Measurements from ENCODE around the gene SMPD4.
"Not testable (repeated sequence)": the region's sequence is repeated elsewhere in the genome, so short reads cannot be mapped to it uniquely, and the experiment has no call there.

Gene SMPD4

DNA sequence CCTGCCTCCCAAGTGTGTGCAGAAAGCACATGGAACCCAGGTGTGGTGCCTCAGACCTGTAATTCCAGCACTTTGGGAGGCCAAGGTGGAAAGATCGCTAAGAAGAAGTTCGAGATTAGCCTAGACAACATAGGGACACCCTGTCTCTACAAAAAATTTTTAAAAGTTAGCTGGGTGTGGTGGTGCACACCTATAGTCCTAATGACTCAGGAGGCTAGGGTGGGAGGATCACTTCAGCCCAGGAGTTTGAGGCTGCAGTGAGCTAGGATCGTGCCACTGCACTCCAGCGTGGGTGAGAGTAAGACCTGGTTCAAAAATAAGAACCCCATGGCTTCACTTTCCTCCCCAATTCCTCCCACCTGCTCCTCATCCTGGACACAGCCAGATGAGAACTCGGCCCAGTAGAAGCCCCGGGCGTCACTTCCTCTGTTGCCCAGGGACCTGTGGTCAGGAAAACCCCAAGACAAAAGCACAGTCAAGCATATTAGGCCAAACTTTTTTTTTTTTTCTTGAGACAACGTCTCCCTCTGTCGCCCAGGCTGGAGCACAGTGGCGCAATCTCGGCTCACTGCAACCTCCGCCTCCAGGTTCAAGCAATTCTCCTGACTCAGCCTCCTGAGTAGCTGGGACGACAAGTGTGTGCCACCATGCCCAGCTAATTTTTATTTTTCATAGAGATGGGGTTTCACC lies 23.4 kb downstream of the SMPD4 start:
- H3K4me3 ChIP-seq (ENCODE audit: low read depth, low read length): not testable (repeated sequence)

DNA sequence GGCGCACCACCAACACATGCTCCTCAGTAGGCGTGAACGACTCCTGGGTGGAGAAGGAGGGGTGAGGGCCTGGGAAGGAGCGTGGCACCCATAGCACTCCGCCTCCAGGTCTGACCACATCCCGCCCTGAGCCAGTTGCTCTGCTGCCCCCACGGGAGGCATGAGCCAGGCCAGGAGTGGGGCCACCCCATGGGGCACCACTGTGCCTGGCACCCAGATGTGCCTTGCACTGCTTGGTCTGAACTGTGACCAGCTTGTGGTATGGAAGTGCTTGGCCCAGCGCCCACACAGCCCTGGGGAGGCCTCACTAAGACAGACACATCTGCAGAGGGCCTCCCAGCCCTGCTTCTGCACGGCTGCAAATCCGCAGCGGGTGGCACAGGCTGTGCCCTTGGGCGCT lies 24.0 kb downstream of the SMPD4 start:
- H3K4me3 ChIP-seq (ENCODE audit: low read depth, low read length): not testable (repeated sequence)

DNA sequence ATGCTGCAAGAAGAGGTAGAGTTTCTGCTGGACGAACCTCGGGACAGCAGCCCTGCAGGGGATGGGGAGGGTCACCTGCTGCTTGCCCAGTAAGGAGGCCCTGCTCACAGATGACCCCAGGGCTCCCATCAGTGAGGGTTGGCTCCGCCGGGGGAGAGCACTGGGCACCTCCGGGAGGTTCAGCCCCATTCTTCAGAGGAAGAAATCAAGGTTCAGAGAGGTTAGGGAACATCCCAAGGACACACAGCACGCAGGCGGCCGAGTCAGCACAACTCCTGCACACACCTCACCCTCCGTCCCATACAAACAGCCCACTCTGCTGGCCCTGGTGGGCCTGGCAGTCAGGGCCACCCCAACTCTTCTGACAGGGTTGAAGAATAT lies 24.8 kb downstream of the SMPD4 start:
- no peak overlapping the region for H3K4me3 ChIP-seq (ENCODE audit: low read depth, low read length)

DNA sequence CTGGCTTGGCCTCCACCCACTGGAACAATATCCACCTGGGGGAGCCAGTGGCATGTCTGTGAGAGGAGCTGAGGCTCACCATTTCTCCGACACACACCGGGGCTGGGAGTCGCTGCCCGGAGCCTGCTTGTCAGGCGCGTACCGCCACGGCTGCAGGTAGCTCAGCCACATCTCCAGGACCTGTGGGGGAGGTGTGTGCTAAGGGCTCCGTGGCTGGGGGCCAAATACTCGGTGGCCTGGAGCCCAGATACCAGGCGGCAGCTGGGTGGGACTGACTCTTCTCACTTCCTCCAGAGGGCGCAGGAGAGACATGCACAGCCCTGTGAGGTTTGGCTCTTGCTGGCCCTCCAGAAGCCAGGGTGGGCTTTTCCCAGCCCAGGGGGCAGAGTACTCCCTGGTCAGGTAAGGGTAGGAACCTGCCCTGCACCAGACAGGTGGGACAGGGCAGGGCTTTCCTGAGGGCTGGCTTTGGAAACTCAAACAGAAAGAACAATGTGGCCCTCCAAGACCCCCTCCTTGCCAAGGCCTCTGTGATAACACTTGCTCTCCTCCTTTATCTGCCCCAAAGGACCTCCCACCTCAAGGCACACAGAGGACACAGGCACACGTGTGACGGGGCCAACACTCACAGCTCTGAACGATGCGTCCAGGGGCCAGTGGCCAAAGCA lies 25.3 kb downstream of the SMPD4 start:
- H3K4me3 ChIP-seq (ENCODE audit: low read depth, low read length): not testable (repeated sequence)

DNA sequence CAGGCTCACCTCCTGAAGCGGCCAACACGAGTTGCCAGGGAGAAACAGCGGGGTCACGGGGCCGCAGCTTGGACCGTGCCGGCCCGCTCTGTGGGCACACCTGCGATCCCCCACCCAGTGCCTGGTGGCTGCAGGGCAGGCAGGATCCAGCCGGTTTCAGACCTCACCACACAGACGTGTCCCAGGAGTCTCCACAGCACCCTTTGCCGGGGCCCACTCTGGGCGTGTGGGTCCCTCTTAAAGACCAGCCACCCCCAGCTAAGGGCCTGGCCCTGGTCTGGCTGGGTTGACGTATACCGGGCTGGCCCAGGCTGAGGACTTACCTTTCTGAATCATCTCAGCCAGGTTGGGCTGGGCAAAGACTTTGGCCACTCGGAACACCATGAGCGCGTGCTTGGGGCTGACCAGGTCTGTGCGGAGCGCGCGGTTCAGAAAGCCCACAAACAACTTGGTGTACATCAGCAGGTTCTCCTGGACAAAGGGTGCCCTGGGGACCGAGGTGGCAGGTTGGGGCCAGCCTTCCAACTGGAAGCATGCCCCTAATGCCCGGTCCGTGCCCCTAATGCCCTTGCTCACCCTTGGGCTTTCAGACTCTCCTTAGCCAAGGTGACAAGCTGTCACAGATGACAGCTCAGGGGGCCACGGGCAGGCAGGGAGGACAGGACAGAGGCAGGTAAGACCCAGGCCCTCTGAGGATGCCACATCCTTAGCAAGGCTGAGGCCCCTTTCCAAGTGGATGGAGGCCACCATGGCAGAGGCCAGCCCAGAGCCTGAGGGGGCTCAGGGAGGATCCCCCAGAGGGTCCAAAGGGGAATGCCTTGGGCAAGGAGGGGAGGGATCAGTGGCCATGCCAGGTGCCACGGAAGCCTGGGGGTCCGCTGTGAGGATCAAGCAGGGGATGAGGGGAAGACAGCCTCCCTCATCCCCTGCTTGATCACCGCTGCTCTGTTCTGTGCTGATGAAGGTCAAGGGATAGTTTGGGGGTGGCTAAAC lies 26.3 kb downstream of the SMPD4 start:
- no peak overlapping the region for H3K4me3 ChIP-seq (ENCODE audit: low read depth, low read length)

DNA sequence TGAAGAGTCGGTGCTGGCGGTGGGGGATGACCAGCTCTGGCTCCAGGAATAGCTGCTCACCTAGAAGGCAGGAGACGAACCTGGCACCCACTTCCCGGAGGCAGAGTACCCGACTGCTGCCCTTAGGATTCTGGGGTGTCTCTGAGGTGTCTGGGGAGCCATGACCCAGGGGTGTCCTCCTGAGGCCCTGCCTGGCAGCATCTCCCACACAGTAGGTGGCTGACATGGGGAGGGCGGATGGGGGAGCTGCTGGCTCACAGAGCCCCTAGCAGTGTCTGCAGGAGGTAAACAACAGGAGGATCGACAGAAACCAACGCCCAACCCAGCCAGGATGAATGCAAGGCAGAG lies 27.0 kb downstream of the SMPD4 start:
- H3K4me3 ChIP-seq (ENCODE audit: low read depth, low read length): not testable (repeated sequence)

DNA sequence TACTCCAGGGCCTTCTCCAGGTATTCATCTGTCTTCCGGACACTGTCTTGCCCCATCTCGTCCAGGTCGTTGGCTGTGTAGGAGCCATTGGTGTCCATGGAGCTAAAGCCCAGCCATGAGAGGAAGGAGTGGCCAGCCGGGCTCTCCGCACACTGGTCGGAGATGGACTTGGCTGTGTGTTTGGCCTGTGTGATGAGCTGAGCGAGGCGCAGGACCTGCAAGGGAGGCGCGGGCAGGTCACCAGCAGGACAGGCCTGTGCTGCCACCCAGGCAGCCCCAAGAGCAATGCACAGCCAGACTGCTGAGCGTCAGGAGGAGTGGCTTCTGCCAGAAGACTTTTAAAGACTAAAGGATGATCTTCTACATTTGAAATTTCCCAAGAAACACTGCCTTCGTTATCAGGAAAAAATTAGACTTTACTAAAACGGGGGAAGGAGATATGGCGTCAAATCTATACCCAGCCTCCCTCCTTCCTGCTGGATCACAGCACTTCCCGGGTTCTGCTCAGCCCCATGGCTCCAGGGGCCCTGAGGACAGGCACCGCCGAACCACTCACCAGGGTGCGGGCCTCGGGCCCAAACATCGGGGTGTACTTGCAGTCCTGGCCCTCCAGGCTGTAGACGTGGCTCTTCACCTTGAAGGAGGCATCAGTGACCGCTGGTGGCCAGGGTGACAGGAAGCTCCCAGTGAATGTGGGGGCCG lies 27.5 kb downstream of the SMPD4 start:
- H3K4me3 ChIP-seq (ENCODE audit: low read depth, low read length): not testable (repeated sequence)

DNA sequence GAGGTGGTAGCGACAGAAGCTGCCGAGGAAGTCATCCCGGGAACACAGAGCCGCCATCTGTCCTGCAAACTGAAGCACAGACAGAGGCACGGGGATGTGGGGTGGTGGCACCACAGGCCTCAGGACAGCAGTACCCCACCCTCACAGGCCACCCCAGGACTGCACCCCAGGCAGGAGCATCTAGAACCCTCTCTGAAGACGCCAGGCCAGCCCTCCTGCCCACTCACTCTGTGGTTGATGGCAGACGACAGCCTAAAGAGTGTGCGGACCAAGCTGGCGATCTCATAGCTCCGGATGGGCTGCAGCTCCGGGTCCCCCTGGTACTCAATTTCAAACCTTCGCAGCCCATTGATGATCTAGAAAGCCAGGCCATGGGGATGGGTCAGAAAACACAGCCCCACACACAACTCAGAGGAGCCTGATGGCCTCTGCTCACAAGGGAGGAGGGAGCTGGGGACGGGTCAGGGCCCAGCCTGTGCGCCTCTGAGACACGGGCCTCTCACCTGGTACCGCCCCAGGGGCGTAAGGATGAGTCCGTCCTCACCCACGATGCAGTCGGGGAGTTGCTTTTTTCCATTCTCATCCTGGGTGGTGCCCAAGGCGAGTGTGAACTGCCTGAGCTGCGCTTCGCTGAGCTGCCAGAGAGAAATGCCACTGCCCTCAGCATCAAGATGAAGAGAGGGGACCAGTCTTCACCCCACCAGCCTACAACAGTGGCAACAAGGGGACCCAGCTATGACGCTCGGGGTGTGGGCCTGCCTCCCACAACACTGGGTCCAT lies 28.4 kb downstream of the SMPD4 start:
- H3K4me3 ChIP-seq (ENCODE audit: low read depth, low read length): no peak overlapping the region

DNA sequence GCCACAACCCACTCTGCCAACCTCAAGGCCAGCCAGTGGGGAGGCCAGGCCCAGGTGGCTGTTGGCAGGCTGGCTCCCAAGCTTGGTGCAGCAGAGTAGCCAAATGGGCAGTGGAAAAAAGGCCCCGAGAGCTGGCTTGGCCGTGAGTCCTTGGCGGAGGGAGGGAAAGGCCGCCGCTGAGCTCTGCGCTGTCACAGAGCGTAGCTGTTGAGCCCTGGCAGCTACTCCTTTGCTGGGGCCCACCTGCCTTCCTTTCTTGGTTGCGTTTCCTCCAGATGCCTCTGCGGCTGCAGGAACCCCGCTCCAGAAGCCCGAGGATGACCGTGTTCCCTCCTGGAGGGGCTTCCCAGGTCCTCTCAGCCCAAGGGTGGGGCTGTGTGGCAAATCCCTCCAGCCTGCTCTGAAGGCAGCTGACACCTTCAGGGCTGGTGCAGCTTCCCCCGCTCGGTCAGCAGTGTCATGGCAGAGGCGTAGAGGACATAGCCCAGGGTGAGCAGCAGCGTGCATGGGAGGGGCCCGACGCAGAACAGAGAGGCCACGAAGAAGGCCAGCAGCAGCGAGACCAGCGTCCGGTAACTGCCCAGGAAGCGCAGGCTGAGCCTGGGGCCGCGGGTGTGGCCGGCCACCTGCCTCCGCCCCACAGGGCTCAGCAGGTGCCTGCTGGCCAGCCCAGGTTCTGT lies 29.1 kb downstream of the SMPD4 start:
- H3K4me3 ChIP-seq (ENCODE audit: low read depth, low read length): not testable (repeated sequence)

DNA sequence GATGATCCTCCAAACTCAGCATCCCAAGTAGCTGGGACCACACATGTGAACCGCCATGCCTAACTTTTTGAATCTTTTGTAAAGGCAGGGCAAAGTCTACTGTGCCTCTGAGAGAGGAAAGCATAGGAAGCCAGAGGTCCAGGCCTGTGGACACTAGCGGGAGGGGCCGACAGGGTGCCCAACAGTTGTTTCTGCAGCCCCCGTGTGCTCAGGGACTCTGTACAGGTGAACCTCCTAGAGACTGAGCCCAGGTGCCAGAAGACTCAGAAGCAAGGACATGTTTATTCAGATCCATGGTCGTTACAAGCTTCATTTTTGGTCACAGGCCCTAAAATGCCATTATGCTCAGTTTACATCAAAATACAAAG lies 30.3 kb downstream of the SMPD4 start:
- H3K4me3 ChIP-seq (ENCODE audit: low read depth, low read length): not testable (repeated sequence)

DNA sequence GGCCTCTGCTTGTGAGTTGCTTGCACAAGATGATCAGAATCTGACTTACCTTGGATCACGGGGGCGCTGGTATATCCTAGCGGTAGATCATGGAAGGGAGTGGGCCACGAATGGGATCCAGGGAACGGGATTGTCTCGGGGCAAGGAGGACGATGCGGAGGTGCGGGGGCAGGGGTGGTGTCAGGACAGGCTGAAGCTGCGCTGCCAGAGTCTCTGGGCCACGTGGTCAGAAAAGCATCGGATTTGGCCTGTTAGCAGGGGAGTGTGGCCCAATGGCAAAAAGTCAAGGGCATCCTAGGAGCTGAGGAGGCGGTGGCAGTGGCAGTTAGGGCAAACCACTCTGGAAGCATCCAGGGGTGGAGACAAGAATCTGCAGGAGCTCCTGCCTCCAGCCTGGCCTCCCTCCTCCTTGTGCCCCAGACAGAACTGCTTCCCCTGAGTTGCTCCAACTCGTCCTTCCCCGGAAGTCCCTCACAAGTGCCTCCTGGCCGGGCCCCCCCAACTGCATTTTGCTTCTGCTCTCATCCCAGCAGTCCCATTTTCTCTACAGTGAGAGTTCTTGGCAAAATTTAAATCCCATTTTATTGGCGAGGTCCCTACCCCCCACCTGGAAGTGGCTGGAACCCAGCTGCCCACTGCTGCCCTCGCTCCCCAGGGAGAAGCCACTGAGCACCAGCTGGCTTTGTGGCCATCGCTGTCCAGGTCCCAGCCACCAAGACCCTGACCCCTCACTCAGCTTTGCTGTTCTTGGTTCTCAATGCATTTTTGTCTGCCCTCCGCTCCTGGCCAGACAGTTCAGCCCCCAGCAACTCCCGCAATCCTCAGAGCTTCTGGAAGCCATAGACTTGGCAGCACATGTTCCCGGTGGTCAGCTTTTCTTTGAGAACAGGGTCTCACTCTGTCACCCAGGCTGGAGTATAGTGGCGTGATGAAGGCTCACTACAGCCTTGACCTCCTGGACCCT lies 30.9 kb downstream of the SMPD4 start:
- no peak overlapping the region for H3K4me3 ChIP-seq (ENCODE audit: low read depth, low read length)

DNA sequence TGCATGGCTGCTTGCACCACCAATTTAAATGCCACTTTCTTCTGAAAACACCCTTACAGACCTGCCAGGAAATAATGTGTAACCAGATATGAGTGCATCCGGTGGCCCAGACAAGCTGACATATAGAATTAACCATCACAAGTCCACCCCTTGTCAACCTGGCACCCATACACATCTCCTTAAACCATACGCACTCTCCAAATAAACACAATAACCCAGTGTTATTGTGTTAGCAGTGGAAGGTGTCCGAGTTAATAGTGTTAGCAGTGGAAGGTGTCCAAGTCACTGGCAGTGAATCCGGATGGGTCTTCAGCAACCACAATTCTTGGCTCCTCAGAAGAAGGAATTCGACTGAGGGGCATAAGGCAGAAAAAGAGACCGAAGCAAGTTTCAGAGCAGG lies 32.9 kb downstream of the SMPD4 start:
- H3K4me3 ChIP-seq (ENCODE audit: low read depth, low read length): not testable (repeated sequence)

DNA sequence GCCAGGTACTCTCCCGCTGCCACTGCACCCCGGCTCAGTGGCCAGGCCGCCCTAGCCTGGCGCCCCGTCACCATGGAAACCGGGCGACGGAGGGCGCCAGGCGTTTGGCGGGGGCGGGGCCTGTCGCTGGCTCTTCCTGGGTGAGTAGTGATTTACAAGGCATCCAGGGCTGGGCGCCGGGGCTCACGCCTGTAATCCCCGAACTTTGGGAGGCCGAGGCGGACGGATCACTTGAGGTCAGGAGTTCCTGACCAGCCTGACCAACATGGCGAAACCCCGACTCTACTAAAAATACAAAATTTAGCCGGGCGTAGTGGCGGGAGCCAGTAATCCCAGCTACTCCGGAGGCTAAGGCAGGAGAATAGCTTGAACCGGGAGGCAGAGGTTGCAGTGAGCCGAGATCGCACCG lies 36.4 kb downstream of the SMPD4 start, which contains the start of gene CCDC74B:
TSS of gene CCDC74B (minus strand) at position 107 of the 409 bp plus-strand sequence. CDS start 116 bp downstream, outside the sequence.
- H3K4me3 ChIP-seq (ENCODE audit: low read depth, low read length): not testable (repeated sequence)

DNA sequence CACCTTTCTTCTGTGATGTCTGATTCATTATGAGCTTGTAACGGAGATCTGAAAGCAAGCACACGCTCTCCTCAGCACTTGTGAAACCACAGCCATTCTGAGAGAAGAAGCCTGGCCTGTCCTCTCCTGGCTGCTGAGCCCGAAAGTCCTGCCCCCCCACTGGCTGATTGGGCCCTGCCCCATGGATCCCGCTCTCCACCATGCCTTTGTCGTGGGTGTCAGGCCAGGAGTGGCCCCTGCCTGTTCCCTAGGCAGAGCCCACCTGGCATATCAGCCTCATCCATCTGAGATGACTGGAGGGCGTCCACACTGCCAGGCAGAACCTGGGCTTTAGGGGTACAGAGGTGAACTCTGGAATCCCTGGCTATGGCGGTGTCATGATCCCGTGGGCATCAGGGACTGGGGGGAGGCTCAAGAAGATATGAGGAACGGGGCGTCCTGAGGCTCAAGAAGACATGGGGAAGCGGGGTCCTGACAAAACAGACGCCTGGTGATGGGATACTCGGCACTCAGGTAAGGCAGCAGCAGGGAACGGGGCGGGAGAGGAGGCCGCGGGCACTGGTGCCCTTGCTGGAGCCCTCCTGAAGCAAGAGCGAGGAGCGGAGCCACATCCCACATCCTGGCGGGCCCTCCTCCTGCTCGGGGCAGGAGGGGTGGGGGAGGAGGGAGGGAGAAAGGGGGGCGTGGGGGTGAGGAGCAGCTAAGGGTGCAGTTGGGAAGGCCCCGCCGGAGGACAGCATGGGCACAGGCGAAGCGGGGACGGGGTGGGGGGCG lies 37.9 kb downstream of the SMPD4 start:
- not testable (repeated sequence) for H3K4me3 ChIP-seq (ENCODE audit: low read depth, low read length)

DNA sequence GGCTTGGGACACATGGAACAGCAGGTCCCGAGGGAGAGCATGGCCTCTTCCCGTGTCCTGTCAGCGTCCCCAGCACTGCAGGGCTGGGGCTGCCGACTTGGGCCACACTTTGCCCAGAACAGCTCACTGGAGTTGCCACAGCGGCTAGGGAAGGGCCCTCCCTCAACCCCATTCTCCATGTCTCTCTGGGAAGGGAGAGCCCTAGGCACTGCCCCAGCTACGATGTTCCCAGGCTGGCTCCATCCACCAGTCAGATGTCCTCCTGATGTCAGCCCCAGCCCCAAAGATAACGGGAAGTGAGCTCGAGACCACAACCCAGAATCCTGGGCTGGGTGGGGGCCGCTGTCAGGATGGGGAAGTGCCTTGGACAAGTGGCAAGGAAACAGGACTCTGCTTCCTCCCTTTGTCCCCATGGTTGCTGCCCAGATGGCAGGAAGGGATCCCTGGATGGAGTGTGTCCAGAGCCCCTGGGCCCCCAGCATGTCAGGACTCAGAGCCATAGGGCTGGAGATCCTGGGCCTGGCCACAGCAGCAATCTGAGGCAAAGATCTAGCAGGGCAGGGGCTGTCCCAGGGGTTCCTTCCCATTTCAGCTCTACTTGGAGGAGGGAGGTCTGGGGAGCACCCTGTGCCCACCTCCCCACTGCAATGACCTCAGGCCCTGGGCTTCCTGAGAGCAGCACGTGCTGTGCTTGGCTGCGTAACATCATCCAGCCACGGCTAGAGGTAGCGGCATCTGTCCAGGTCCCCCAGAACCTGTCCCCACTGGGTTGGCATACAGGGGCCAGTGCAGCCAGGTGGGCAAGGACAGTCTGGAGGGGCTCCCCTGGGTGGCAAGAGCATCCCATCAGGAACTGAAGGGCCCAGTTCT lies 38.8 kb downstream of the SMPD4 start:
- H3K4me3 ChIP-seq (ENCODE audit: low read depth, low read length): not testable (repeated sequence)

DNA sequence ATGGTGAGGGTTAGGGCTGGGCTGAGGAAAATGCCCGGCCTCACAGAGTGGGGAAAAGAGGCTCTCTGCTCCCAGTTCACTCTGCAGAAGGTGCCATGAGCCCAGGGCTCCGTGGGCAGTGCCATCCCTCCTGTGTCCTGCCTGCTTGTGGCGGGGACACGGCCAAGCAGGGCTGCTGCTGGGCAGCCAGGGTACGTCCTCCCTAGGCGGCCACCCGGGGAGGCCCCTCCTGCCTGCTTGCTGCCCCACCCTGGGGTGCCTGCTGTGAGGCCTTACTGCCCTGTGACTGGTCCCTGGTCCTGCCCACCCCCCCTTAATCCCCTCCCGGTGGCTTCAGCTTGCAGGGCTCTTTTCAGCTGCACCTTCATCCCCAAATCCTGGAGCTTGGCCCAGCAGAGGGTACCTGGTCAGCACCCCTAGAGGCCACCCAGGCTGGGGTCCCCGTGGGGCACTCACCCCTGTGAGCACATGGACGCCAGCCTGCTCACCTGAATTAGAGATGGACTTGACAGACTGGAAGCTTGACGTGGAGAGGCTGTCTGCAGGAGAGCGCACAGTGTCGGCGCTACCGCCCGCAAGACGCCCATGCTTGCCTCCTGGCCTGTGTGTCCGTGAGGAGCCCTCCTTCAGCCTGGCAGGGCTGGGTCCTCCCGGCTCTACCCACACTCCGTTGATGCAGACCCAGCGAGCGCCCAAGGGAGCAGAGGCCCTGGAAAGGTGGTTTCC lies 39.6 kb downstream of the SMPD4 start:
- not testable (repeated sequence) for H3K4me3 ChIP-seq (ENCODE audit: low read depth, low read length)
